Measurements from ENCODE around the gene NDUFAF7.

Gene NDUFAF7

GRCh38 chr2:37262522-37262921 is 31.1 kb downstream of the NDUFAF7 start:
- DNase-seq (ENCODE audit: extremely low read depth, low read depth): no peak
- TF ChIP-seq, protein P1, sequence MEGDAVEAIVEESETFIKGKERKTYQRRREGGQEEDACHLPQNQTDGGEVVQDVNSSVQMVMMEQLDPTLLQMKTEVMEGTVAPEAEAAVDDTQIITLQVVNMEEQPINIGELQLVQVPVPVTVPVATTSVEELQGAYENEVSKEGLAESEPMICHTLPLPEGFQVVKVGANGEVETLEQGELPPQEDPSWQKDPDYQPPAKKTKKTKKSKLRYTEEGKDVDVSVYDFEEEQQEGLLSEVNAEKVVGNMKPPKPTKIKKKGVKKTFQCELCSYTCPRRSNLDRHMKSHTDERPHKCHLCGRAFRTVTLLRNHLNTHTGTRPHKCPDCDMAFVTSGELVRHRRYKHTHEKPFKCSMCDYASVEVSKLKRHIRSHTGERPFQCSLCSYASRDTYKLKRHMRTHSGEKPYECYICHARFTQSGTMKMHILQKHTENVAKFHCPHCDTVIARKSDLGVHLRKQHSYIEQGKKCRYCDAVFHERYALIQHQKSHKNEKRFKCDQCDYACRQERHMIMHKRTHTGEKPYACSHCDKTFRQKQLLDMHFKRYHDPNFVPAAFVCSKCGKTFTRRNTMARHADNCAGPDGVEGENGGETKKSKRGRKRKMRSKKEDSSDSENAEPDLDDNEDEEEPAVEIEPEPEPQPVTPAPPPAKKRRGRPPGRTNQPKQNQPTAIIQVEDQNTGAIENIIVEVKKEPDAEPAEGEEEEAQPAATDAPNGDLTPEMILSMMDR (IDR thresholded peaks at IDR 0.05; ENCODE audit: low read depth, low read length, missing control alignments): no peak

GRCh38 chr2:37263839-37264238 is 32.4 kb downstream of the NDUFAF7 start:
- no peak for DNase-seq (ENCODE audit: extremely low read depth, low read depth)
- TF ChIP-seq, protein P1 (IDR thresholded peaks at IDR 0.05; ENCODE audit: low read depth, low read length, missing control alignments): no peak
- no peak overlapping the region for H3K4me3 ChIP-seq (replicated peaks; ENCODE audit: low read depth, low read length)

More at GRCh38 chr2:37262522-37262921, 31.1 kb downstream of the NDUFAF7 start:
- H3K4me3 ChIP-seq (replicated peaks; ENCODE audit: low read depth, low read length): no peak overlapping the region

GRCh38 chr2:37267685-37268084 is 36.2 kb downstream of the NDUFAF7 start:
- TF ChIP-seq, protein P1 (IDR thresholded peaks at IDR 0.05; ENCODE audit: low read depth, low read length, missing control alignments): no peak
- no peak for DNase-seq (ENCODE audit: extremely low read depth, low read depth)
- no peak overlapping the region for H3K4me3 ChIP-seq (replicated peaks; ENCODE audit: low read depth, low read length)

DNA sequence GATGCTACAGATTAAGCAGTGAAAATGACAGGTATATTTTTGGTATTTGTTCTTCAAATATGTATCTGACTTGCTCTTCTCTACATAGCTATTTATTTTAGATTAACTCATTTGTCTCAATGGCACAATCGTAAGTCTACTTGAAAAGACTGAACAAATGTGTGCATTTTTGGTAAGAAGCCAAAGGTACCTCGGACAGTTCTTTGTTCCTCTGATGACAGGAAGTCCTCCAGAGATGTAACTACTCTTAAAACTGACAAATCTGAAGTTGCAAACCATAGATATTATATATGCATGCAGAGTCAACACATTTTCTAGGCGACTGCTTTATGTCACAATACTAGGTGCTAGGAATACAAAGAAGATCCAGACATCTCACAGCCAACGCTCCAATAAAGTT is 36.7 kb downstream of the NDUFAF7 start:
- TF ChIP-seq, protein P1 (IDR thresholded peaks at IDR 0.05; ENCODE audit: low read depth, low read length, missing control alignments): no peak
- DNase-seq (ENCODE audit: extremely low read depth, low read depth): no peak
- no peak overlapping the region for H3K4me3 ChIP-seq (replicated peaks; ENCODE audit: low read depth, low read length)

GRCh38 chr2:37271376-37272067 is 40.1 kb downstream of the NDUFAF7 start:
- DNase-seq (ENCODE audit: extremely low read depth, low read depth): no peak
- TF ChIP-seq, protein P1 (IDR thresholded peaks at IDR 0.05; ENCODE audit: low read depth, low read length, missing control alignments): no peak
- no peak overlapping the region for H3K4me3 ChIP-seq (replicated peaks; ENCODE audit: low read depth, low read length)

DNA sequence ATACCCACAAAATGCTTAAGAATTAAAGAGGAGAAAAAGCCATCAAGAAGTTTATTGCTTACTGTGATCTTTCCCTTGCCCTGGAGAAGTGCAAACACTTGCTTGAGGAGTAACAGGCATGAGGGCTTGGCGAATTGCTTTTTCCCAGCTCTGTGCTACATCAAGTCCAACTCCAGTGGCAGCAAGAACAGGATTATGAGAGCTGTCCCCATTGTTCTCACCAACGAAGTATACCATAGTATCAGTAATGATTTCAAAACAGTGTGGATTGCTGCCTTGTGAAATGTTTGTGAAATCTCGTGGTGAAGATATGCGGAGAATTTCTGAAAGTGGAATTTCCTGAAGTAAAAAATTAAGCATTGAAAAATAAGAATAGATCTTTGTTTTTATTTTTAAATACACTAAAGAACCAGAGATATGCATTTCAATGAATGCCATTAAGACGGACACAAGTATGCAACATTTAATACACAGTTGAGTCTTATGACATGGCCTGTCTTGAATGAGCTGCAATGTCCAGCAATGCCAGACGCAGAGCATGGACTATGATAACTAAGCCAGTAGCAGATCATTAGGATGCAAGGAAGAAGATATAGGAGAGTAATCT is 43.0 kb downstream of the NDUFAF7 start:
- no peak for DNase-seq (ENCODE audit: extremely low read depth, low read depth)
- TF ChIP-seq, protein P1 (IDR thresholded peaks at IDR 0.05; ENCODE audit: low read depth, low read length, missing control alignments): no peak
- H3K4me3 ChIP-seq (replicated peaks; ENCODE audit: low read depth, low read length): no peak overlapping the region

Measured in HFF-Myc (cell line).